Measurements from ENCODE around the gene MYH9. TPM values are rescaled to one million over a fixed set of nuclear protein-coding genes. Genes with fewer than 3 reads are reported as not detected.

Gene MYH9
- total RNA-seq, 1 experiment from 2014 or later: 258 TPM

DNA sequence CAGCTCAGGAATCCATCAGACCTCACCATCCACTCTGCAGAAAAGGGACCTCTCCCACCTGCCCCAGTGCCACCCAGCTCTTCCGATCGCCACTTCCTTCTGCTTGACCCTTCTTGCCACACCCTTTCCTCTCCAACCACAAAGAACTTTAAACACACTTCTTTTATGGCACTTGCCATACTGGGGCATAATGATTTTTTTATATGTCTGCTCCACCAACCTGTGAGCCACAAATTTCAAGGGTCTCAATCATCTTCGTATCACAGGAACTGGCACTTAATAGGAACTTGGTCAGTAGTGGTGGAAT lies 11.7 kb upstream of the MYH9 start:
- Histone ChIP-seq H3K4me1 (ENCODE audit: control insufficient read depth in 1 of 2, insufficient read depth in 2 of 2, low read length in 2 of 2) (peaks cover 23 to 48% of the 10 kb centered on the region in 2 experiments), H2AFZ (ENCODE audit: low read depth, low read length, poor library complexity, severe bottlenecking) (no peak overlapping the region), H3K9me3 (ENCODE audit: control insufficient read depth in 1 of 2, insufficient read depth in 1 of 2, low read depth in 1 of 2, low read length in 2 of 2) (no peaks in the 10 kb centered on the region), H3K27me3 (ENCODE audit: insufficient read depth, low read length) (no peaks in the 10 kb centered on the region), H3K4me3 (replicated peaks in 1 of 2; ENCODE audit: low read depth in 1 of 2, low read length in 2 of 2) (peak overlapping the region in 1 of 2 experiments; percentile 13; a peak in 1 of 4 replicates), H4K20me1 (ENCODE audit: insufficient read depth) (no peaks in the 10 kb centered on the region), H3K4me2 (ENCODE audit: low read length) (peak overlapping the region; percentile 59), H3K27ac (ENCODE audit: low read depth, low read length) (no peak overlapping the region), H3K9ac (ENCODE audit: low read length) (no peak overlapping the region), H3K36me3 (ENCODE audit: control insufficient read depth in 1 of 2, insufficient read depth in 2 of 2, low read length in 2 of 2) (no peaks in the 10 kb centered on the region), H3K9me2 (ENCODE audit: insufficient read depth) (no peaks in the 10 kb centered on the region), H3K79me2 (ENCODE audit: insufficient read depth, low read length) (no peaks in the 10 kb centered on the region)
- TF ChIP-seq ZNF274 (IDR thresholded peaks at IDR 0.05; ENCODE audit: low read depth, low read length) (no peak), CEBPB (IDR thresholded peaks at IDR 0.05; ENCODE audit: low read depth) (no peak), YY1 (IDR thresholded peaks at IDR 0.05; ENCODE audit: extremely low read depth, insufficient replicate concordance, low read depth, low read length) (no peak), POLR2A (IDR thresholded peaks at IDR 0.05; ENCODE audit: borderline replicate concordance, extremely low read depth, insufficient read depth, insufficient read length) (no peak), EZH2phosphoT487 (IDR thresholded peaks at IDR 0.05; ENCODE audit: borderline replicate concordance) (no peak), SP1 (IDR thresholded peaks at IDR 0.05; ENCODE audit: low read depth) (no peak), JUND (IDR thresholded peaks at IDR 0.05) (no peak), EGR1 (IDR thresholded peaks at IDR 0.05; ENCODE audit: low read depth) (no peak), RAD21 (IDR thresholded peaks at IDR 0.05; ENCODE audit: low read depth) (no peak), ZFX (IDR thresholded peaks at IDR 0.05) (no peak), POLR2AphosphoS5 (IDR thresholded peaks at IDR 0.05; ENCODE audit: low read depth, low read length) (no peak), TCF7L2 (IDR thresholded peaks at IDR 0.05; ENCODE audit: borderline replicate concordance, extremely low read depth, insufficient read depth, insufficient read length) (no peak), CBX3 (IDR thresholded peaks at IDR 0.05; ENCODE audit: low read depth) (no peak), ELF1 (IDR thresholded peaks at IDR 0.05; ENCODE audit: borderline replicate concordance, low read depth) (no peak), FOSL1 (IDR thresholded peaks at IDR 0.05; ENCODE audit: low read depth) (no peak)
- TF ChIP-seq, protein P1, sequence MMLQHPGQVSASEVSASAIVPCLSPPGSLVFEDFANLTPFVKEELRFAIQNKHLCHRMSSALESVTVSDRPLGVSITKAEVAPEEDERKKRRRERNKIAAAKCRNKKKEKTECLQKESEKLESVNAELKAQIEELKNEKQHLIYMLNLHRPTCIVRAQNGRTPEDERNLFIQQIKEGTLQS (IDR thresholded peaks at IDR 0.05): no peak
- TF ChIP-seq, protein P2, sequence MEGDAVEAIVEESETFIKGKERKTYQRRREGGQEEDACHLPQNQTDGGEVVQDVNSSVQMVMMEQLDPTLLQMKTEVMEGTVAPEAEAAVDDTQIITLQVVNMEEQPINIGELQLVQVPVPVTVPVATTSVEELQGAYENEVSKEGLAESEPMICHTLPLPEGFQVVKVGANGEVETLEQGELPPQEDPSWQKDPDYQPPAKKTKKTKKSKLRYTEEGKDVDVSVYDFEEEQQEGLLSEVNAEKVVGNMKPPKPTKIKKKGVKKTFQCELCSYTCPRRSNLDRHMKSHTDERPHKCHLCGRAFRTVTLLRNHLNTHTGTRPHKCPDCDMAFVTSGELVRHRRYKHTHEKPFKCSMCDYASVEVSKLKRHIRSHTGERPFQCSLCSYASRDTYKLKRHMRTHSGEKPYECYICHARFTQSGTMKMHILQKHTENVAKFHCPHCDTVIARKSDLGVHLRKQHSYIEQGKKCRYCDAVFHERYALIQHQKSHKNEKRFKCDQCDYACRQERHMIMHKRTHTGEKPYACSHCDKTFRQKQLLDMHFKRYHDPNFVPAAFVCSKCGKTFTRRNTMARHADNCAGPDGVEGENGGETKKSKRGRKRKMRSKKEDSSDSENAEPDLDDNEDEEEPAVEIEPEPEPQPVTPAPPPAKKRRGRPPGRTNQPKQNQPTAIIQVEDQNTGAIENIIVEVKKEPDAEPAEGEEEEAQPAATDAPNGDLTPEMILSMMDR (IDR thresholded peaks at IDR 0.05 in 2 of 3, conservative IDR thresholded peaks at IDR 0.05 in 1 of 3; ENCODE audit: borderline replicate concordance in 1 of 3, insufficient read depth in 1 of 3, low read depth in 2 of 3, low read length in 2 of 3): no peak
- TF ChIP-seq, protein P3, sequence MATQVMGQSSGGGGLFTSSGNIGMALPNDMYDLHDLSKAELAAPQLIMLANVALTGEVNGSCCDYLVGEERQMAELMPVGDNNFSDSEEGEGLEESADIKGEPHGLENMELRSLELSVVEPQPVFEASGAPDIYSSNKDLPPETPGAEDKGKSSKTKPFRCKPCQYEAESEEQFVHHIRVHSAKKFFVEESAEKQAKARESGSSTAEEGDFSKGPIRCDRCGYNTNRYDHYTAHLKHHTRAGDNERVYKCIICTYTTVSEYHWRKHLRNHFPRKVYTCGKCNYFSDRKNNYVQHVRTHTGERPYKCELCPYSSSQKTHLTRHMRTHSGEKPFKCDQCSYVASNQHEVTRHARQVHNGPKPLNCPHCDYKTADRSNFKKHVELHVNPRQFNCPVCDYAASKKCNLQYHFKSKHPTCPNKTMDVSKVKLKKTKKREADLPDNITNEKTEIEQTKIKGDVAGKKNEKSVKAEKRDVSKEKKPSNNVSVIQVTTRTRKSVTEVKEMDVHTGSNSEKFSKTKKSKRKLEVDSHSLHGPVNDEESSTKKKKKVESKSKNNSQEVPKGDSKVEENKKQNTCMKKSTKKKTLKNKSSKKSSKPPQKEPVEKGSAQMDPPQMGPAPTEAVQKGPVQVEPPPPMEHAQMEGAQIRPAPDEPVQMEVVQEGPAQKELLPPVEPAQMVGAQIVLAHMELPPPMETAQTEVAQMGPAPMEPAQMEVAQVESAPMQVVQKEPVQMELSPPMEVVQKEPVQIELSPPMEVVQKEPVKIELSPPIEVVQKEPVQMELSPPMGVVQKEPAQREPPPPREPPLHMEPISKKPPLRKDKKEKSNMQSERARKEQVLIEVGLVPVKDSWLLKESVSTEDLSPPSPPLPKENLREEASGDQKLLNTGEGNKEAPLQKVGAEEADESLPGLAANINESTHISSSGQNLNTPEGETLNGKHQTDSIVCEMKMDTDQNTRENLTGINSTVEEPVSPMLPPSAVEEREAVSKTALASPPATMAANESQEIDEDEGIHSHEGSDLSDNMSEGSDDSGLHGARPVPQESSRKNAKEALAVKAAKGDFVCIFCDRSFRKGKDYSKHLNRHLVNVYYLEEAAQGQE (IDR thresholded peaks at IDR 0.05; ENCODE audit: low read depth): no peak
- TF ChIP-seq, protein P4, sequence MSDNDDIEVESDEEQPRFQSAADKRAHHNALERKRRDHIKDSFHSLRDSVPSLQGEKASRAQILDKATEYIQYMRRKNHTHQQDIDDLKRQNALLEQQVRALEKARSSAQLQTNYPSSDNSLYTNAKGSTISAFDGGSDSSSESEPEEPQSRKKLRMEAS (IDR thresholded peaks at IDR 0.05): no peak
- ATAC-seq (peak; percentile 49), DNase-seq (ENCODE audit: low read depth, low spot score) (no peak)
- POLR2A ChIA-PET: interaction anchor here (4.2 kb wide), 1 partner anchor 11 kb away, joined by 17 read pairs; the partner anchor contains the start of gene MYH9
- BruUV-seq (replicated peaks): no TSS peak
- CTCF ChIA-PET: no interaction called here
- RAD21 ChIA-PET (ENCODE audit: low non-redundant PET in 1 of 2, low total read pairs in 2 of 2, uncharacterized antibody in 2 of 2, unreplicated experiment in 2 of 2): no interaction called here
- intact Hi-C loops (cut with micrococcal nuclease): no loop called here

All from HCT116 (cell line).